ENCODE results near the gene TPM1. TPM values are rescaled to one million over a fixed set of nuclear protein-coding genes. Genes with fewer than 3 reads are reported as not detected.

TPM1 gene
- polyA plus RNA-seq, 4 donors = 454 to 494 (median 473) TPM

DNA sequence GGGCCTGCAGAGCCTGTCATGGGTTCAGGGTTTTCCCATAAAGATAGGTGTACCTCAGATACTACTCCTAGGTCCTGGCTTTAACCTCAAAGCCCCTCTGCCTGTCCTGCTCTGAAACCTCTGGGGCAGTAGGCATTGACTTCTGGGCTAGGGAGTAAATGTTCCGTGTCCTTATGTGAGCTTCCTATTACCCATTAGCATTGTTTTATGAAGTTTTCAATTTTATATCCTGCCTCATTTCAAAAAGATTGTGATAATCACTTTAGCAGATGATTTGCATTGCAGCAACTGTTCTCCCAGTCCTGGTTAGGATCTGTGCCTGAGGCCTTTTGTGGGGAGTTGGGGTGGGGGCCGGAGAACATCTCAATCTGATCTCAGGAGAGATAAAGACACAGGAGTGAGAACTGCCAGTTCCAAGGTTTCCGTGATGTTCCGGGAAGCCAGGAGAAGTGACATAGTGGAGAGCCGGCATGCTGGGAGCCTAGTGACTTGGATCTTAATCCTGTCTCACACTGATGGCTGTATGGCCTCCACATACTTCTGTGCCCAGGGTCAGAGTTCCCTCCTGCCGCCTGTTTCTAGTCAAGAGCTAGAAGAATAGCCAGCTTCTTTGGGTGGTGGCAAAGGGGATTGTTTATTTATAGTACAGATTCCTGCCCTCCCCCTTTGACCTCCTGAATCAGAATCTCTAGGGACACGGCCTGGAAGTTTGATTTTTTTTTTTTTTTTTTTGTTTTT, 10.6 kb downstream of the TPM1 start:
- no peak for DNase-seq (ENCODE audit: low read depth in 4 of 4, low spot score in 3 of 4)

DNA sequence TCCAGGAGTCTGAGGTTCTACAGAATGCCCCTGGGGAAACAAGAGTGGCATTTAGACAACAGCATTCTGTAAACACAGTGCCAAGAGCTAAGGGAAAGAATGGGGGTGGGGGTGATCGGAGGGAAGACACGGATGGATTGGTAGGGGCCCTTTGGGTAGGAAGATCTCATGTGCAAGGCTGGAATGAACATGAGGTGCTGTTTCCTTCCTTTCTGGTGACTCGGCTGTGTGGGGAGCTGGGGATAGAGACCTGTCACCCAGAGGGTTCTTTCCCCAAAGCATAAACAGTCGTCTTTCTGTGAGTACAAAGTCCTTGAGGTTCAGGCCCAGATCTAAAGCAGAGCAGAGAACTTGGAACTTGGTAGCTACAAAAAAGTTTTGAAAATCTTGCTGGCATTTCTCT, 11.7 kb downstream of the TPM1 start:
- no peak for DNase-seq (ENCODE audit: low read depth in 4 of 4, low spot score in 3 of 4)

- no peak for DNase-seq (ENCODE audit: low read depth in 4 of 4, low spot score in 3 of 4)
Observed at GRCh38 chr15:63054985-63055384, 12.4 kb downstream of the TPM1 start.

DNA sequence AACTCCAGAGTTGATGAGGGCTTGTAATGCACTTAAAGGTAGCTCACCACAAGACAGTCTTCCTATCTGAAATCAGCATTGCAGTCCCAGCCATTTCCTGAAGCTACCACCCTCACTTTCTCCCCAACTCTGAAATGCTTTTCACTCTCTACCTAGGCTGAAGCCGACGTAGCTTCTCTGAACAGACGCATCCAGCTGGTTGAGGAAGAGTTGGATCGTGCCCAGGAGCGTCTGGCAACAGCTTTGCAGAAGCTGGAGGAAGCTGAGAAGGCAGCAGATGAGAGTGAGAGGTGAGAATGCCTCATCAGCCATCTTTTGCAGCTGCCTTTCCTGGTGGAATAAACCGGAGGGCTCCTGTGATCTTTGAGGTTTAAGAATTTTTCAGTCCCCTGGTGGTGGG, 14.3 kb downstream of the TPM1 start:
- no peak for DNase-seq (ENCODE audit: low read depth in 4 of 4, low spot score in 3 of 4)

GRCh38 chr15:63057468-63058345, 15.2 kb downstream of the TPM1 start:
- DNase-seq (ENCODE audit: low read depth in 4 of 4, low spot score in 3 of 4) = no peak

- no peak for DNase-seq (ENCODE audit: low read depth in 4 of 4, low spot score in 3 of 4)
Observed at GRCh38 chr15:63059075-63059474, 16.5 kb downstream of the TPM1 start.

DNA sequence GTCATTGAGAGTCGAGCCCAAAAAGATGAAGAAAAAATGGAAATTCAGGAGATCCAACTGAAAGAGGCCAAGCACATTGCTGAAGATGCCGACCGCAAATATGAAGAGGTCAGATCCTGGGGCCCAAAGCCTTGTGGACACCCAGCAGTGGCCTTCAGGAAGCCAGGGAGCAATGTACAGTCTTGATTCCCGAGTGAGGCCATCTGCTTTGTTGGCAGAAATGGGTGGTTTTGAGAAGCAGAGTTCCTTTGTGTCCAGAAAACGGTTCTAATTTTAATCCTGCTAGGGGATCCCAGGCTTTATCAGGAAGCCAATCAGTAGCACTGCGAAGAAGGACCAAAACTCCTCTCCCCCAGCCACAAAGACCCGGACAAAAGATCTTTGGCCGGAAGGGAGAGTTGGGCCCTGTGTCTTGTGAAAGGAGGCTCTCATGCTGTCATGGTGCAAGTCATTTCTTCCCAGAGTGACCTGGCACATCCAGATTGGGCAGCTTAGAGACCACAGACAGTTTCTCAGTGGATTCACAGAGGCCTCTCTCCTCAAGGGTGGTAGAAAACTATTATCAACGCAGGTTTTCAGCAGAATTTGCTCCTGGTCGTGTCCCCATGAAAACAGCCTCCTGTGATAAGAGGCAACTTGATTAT, 17.1 kb downstream of the TPM1 start:
- no peak for DNase-seq (ENCODE audit: low read depth in 4 of 4, low spot score in 3 of 4)

DNA sequence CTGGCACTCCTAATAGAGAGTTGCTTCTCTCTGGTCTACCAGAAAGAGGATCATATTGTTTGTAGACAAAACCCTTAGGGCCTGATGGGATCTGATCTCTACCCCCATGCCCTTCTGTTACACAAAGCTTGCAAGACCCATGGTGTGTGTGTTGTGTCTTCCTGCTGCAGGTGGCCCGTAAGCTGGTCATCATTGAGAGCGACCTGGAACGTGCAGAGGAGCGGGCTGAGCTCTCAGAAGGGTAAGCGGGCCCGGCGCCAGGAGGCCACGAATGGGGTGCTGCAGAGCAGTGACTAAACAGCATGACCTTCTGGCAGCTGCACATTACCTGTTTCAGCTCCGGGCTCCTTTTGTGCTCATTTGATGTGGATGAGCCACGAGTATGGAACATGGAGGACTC, 18.2 kb downstream of the TPM1 start:
- DNase-seq (ENCODE audit: low read depth in 4 of 4, low spot score in 3 of 4) = no peak

GRCh38 chr15:63061975-63062374, 19.4 kb downstream of the TPM1 start:
- no peak for DNase-seq (ENCODE audit: low read depth in 4 of 4, low spot score in 3 of 4)

DNA sequence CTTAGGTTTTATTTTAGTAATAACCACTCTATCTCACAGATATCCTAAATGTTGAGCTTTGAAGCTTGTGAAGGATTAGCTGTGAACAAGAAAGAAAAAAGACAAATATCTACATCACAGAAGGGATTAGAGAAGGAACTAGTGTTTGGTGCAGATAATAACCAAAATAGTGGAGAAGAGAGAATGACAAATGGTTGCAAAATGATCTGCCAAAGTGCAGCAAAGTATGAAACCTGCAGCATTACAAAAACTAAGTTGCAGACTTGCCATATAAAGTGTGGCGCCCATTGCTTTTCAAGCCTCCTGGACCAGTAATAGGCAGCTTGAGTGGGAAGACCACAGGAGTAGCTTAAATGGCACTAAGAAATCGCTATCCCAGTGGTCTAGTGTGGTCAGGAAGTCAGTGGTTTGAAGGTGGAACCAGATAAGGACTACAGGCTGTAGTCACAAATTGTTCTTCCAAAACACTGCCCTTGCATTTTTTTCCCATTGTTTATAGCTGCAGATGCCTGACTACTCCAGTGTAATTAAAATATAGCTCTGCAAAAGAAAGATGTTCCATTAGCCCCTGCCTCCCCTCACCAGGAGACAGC, 20.7 kb downstream of the TPM1 start:
- no peak for DNase-seq (ENCODE audit: low read depth in 4 of 4, low spot score in 3 of 4)

GRCh38 chr15:63063877-63064409, 21.4 kb downstream of the TPM1 start:
- DNase-seq (ENCODE audit: low read depth in 4 of 4, low spot score in 3 of 4) = no peak

GRCh38 chr15:63065262-63066221, 23.0 kb downstream of the TPM1 start:
- no peak for DNase-seq (ENCODE audit: low read depth in 4 of 4, low spot score in 3 of 4)

- no peak for DNase-seq (ENCODE audit: low read depth in 4 of 4, low spot score in 3 of 4)
Observed at GRCh38 chr15:63066272-63066671, 23.7 kb downstream of the TPM1 start.

GRCh38 chr15:63067306-63067705, 24.8 kb downstream of the TPM1 start:
- no peak for DNase-seq (ENCODE audit: low read depth in 4 of 4, low spot score in 3 of 4)

- no peak for DNase-seq (ENCODE audit: low read depth in 4 of 4, low spot score in 3 of 4)
Observed at GRCh38 chr15:63067976-63068743, 25.6 kb downstream of the TPM1 start.

DNA sequence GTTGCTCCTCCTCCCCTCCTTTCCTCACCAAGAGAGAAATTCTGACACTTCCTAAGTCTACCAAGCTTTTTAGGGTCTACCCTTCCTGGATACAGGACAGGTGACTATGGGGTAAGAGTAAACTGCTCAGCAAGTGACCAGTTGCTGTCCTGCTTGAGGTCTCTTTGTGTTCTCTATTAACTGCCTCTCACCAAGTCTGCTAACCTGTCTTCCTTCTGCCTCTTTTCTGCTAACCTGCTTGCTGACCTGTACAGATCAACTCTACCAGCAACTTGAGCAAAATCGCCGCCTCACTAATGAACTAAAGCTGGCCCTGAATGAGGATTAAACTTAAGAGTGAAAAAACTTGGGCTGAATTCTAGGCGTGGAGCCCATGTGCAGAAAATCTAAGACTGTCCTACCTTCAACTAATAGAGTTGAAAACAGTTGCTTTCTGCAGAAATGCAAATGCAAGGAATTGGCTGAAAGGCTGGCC, 27.1 kb downstream of the TPM1 start:
- no peak for DNase-seq (ENCODE audit: low read depth in 4 of 4, low spot score in 3 of 4)

GRCh38 chr15:63070681-63071129, 28.2 kb downstream of the TPM1 start:
- no peak for DNase-seq (ENCODE audit: low read depth in 4 of 4, low spot score in 3 of 4)

DNA sequence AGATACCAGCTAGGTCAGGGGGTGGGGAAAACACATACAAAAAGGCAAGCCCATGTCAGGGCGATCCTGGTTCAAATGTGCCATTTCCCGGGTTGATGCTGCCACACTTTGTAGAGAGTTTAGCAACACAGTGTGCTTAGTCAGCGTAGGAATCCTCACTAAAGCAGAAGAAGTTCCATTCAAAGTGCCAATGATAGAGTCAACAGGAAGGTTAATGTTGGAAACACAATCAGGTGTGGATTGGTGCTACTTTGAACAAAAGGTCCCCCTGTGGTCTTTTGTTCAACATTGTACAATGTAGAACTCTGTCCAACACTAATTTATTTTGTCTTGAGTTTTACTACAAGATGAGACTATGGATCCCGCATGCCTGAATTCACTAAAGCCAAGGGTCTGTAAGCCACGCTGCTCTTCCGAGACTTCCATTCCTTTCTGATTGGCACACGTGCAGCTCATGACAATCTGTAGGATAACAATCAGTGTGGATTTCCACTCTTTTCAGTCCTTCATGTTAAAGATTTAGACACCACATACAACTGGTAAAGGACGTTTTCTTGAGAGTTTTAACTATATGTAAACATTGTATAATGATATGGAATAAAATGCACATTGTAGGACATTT, 28.9 kb downstream of the TPM1 start:
- no peak for DNase-seq (ENCODE audit: low read depth in 4 of 4, low spot score in 3 of 4)
